C4-2B (cell line): Measurements from ENCODE around the gene PRPF19.

ENCODE experiments used
- H3K27ac ChIP-seq: fragments of 450-650 bp; 2 replicates; pipeline ENCODE4 v1.5.1; 2017
- ZFX ChIP-seq: fragments of 450-650 bp; IDR thresholded peaks from 2 replicates; pipeline ENCODE4 v1.6.1; 2017
- TF ChIP-seq, protein P1 (sequence below): fragments of 450-650 bp; conservative IDR thresholded peaks from 2 replicates; pipeline ENCODE4 v1.5.1; 2017; ENCODE audit warnings: mild to moderate bottlenecking

The PRPF19 gene

DNA sequence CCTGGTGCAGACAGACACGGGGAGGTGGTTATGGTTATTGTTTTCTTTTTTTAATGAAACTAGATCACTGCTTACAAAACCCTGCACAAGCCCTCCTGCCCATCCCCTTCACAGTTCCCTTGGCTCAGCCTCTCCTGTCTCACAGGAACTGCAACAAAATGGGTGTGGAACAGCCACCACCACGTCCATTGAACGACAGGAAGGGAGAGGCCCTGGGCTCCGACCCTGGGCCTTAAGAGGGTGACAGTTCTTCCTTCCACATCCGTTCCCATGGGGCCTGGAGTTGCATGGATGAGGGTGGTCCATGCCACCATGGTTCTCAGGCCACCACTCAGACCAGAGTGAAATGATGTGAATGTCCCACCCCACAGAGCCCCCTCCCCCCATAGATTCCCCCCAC, 15.7 kb downstream of the PRPF19 start:
- no peak for TF ChIP-seq ZFX
- TF ChIP-seq, protein P1, sequence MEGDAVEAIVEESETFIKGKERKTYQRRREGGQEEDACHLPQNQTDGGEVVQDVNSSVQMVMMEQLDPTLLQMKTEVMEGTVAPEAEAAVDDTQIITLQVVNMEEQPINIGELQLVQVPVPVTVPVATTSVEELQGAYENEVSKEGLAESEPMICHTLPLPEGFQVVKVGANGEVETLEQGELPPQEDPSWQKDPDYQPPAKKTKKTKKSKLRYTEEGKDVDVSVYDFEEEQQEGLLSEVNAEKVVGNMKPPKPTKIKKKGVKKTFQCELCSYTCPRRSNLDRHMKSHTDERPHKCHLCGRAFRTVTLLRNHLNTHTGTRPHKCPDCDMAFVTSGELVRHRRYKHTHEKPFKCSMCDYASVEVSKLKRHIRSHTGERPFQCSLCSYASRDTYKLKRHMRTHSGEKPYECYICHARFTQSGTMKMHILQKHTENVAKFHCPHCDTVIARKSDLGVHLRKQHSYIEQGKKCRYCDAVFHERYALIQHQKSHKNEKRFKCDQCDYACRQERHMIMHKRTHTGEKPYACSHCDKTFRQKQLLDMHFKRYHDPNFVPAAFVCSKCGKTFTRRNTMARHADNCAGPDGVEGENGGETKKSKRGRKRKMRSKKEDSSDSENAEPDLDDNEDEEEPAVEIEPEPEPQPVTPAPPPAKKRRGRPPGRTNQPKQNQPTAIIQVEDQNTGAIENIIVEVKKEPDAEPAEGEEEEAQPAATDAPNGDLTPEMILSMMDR, result no peak

DNA sequence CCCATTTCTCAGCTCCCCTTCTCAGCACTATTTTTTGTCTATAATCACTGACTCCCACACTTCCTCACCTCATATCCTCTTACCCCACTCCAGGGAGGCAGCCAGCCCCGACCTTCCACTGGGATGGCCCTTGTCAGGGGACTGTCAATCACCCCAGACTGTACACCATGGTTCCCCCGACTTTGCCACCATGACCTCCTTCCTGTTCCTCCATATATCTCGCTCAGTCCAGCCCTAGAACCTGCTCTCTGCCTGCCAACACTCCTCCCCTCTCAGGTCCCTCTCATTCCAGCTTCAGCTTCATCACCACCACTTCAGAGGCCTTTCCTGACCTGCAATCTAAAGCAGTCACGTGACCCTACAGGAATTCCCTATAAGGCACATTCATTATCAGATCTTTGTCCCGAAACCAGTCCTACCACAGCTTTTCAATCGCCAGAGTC, 16.5 kb downstream of the PRPF19 start:
- H3K27ac ChIP-seq, result peak overlapping the region; percentile 64
- no peak for TF ChIP-seq ZFX
- TF ChIP-seq, protein P1, result no peak

More for the DNA sequence above, 15.7 kb downstream of the PRPF19 start:
- peak overlapping the region; percentile 64 for H3K27ac ChIP-seq

DNA sequence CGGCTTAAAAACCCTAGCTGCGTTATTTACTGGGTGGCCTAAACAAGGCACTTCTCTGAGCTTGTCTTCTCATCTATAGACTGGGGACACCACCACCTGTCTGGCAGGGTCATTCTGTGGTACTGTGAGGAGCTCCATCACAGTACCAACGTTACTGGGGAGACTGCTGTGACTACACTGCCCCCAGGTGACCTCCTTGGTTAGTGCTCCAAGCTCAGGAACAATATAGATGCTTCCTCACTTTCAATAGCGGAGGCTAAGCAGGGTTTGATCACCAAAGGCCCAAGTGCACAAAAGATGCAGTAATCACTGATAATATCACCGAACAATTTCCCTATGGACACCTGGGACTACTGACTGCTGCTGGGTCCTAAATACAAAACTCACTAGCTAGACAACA, 18.8 kb downstream of the PRPF19 start:
- TF ChIP-seq, protein P1, result peak; percentile 69
- TF ChIP-seq ZFX, result no peak
- no peak overlapping the region for H3K27ac ChIP-seq

GRCh38 chr11:60880643-60881282, 25.6 kb downstream of the PRPF19 start:
- no peak for TF ChIP-seq ZFX
- TF ChIP-seq, protein P1, result no peak

GRCh38 chr11:60879971-60880588, 26.3 kb downstream of the PRPF19 start:
- peak overlapping the region; percentile 49; the same call in 1 of the 2 replicates for H3K27ac ChIP-seq
- TF ChIP-seq ZFX, result no peak
- TF ChIP-seq, protein P1, result no peak

More at GRCh38 chr11:60880643-60881282, 25.6 kb downstream of the PRPF19 start:
- H3K27ac ChIP-seq, result peak overlapping the region; percentile 49

DNA sequence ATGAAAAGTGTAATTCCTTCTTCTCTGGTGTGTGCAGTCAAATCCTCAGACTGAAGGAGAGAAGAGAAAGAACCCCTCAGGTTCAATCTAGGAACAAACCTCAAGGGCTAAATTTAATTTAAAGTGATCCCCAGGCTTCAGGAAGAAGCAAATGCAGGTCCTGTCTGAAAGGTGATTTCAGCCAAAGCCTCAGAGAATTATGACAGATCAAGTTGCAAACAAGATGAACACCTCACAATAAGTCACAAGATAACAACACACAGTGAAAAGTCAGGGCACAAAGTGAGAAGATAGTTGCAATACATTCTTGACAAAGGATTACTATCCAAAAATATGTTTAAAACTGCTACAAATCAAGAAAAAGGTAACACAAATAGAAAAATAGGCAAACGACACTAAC, 27.3 kb downstream of the PRPF19 start:
- TF ChIP-seq ZFX, result no peak
- TF ChIP-seq, protein P1, result no peak

More for the DNA sequence above, 27.3 kb downstream of the PRPF19 start:
- H3K27ac ChIP-seq, result no peak overlapping the region
